ENCODE data around the gene CTDP1. TPM values are rescaled to one million over a fixed set of nuclear protein-coding genes. Genes with fewer than 3 reads are reported as not detected.
"Not testable (repeated sequence)": the region's sequence is repeated elsewhere in the genome, so short reads cannot be mapped to it uniquely, and the experiment has no call there.

CTDP1 gene
- total RNA-seq, 4 donors from 2014 or later: 33.9 to 42.2 (median 38.9) TPM

GRCh38 chr18:79692056-79692455, 12.5 kb downstream of the CTDP1 start:
- no peak for TF ChIP-seq CTCF (IDR thresholded peaks at IDR 0.05)
- no peak for TF ChIP-seq POLR2A (IDR thresholded peaks at IDR 0.05)
- no peak for DNase-seq (ENCODE audit: low spot score in 2 of 2)
- intact Hi-C loops (cut with DNase I; ENCODE audit: low total_unique reads): no loop called here

GRCh38 chr18:79692886-79693285, 13.3 kb downstream of the CTDP1 start:
- TF ChIP-seq CTCF (IDR thresholded peaks at IDR 0.05) (no peak), POLR2A (IDR thresholded peaks at IDR 0.05) (no peak)
- WGBS, 2 donors: 91 to 94% methylated on average over 12 of the region's 12 CpGs
- no peak overlapping the region for H3K4me3 ChIP-seq (ENCODE audit: low read depth, poor library complexity, severe bottlenecking)
- DNase-seq (ENCODE audit: low spot score in 2 of 2): no peak
- intact Hi-C loops (cut with DNase I; ENCODE audit: low total_unique reads): no loop called here

More at GRCh38 chr18:79692056-79692455, 12.5 kb downstream of the CTDP1 start:
- H3K4me3 ChIP-seq (ENCODE audit: low read depth, poor library complexity, severe bottlenecking): no peak overlapping the region
- WGBS, 2 donors: 90 to 94% methylated on average over 13 to 14 of the region's 14 CpGs

- intact Hi-C loops (cut with DNase I; ENCODE audit: low total_unique reads): no loop called here
Observed at GRCh38 chr18:79693561-79694205, 14.1 kb downstream of the CTDP1 start.

GRCh38 chr18:79694206-79694894, 14.7 kb downstream of the CTDP1 start:
- WGBS, 2 donors: 90 to 93% methylated on average over 11 to 21 of the region's 32 CpGs
- DNase-seq (ENCODE audit: low spot score in 2 of 2); intact Hi-C loops (cut with DNase I; ENCODE audit: low total_unique reads); H3K4me3 ChIP-seq (ENCODE audit: low read depth, poor library complexity, severe bottlenecking): not testable (repeated sequence)

More at GRCh38 chr18:79693561-79694205, 14.1 kb downstream of the CTDP1 start:
- 84 to 85% methylated on average over 29 to 31 of the region's 31 CpGs for WGBS, 2 donors
- TF ChIP-seq POLR2A (IDR thresholded peaks at IDR 0.05) (no peak), CTCF (IDR thresholded peaks at IDR 0.05) (no peak)
- no peak for DNase-seq (ENCODE audit: low spot score in 2 of 2)
- no peak overlapping the region for H3K4me3 ChIP-seq (ENCODE audit: low read depth, poor library complexity, severe bottlenecking)

GRCh38 chr18:79694895-79695213, 15.3 kb downstream of the CTDP1 start:
- H3K4me3 ChIP-seq (ENCODE audit: low read depth, poor library complexity, severe bottlenecking): no peak overlapping the region
- intact Hi-C loops (cut with DNase I; ENCODE audit: low total_unique reads): no loop called here
- no peak for TF ChIP-seq CTCF (IDR thresholded peaks at IDR 0.05)
- no peak for TF ChIP-seq POLR2A (IDR thresholded peaks at IDR 0.05)
- 80 to 82% methylated on average over 3 of the region's 3 CpGs for WGBS, 2 donors
- DNase-seq (ENCODE audit: low spot score in 2 of 2): no peak

GRCh38 chr18:79695269-79695668, 15.7 kb downstream of the CTDP1 start:
- WGBS, 2 donors: 85 to 91% methylated on average over 13 of the region's 13 CpGs
- H3K4me3 ChIP-seq (ENCODE audit: low read depth, poor library complexity, severe bottlenecking): no peak overlapping the region
- TF ChIP-seq POLR2A (IDR thresholded peaks at IDR 0.05) (no peak), CTCF (IDR thresholded peaks at IDR 0.05) (no peak)
- DNase-seq (ENCODE audit: low spot score in 2 of 2): no peak
- intact Hi-C loops (cut with DNase I; ENCODE audit: low total_unique reads): no loop called here

Data from lower leg skin (tissue), 4 donors.